ENCODE data around the gene SFXN4. TPM values are rescaled to one million over a fixed set of nuclear protein-coding genes. Genes with fewer than 3 reads are reported as not detected.

Gene SFXN4
- 45.1 to 50.9 TPM (median 49.1 TPM) in 5 replicates for total RNA-seq (2022; extraction: Qiagen RNA extraction; ENCODE audit: low read depth)

GRCh38 chr10:119165171-119166117 lies at the start of gene SFXN4:
Gene SFXN4, minus strand, starts transcription at chr10:119165714. Its CDS starts 67 bp downstream, at chr10:119165647.

GRCh38 chr10:119207366-119207666 lies 41.8 kb upstream of the SFXN4 start, which contains the start of gene GRK5:
Gene GRK5, plus strand, starts transcription at chr10:119207571. Its CDS starts 347 bp downstream, at chr10:119207918.

GRCh38 chr10:119178372-119179119 lies 13.0 kb upstream of the SFXN4 start, which contains the start of gene PRDX3:
Gene PRDX3, minus strand, starts transcription at chr10:119178812. Its CDS starts 22 bp downstream, at chr10:119178790.

GRCh38 chr10:119103903-119104653 lies 61.4 kb downstream of the SFXN4 start, which contains the start of gene DENND10:
Gene DENND10, plus strand, starts transcription at chr10:119104113. Its CDS starts 30 bp downstream, at chr10:119104143.

Other genes with a start within 250 kb of the SFXN4 start
- gene NANOS1, start 136.0 kb downstream of the SFXN4 start, total RNA-seq (2022; extraction: Qiagen RNA extraction; ENCODE audit: low read depth), result 2.1 to 3.1 TPM (median 2.8 TPM) in 5 replicates
- gene EIF3A, start 84.9 kb downstream of the SFXN4 start, total RNA-seq (2022; extraction: Qiagen RNA extraction; ENCODE audit: low read depth), result 127 to 161 TPM (median 153 TPM) in 5 replicates
- gene DENND10, start 61.6 kb downstream of the SFXN4 start, total RNA-seq (2022; extraction: Qiagen RNA extraction; ENCODE audit: low read depth), result 39.5 to 69.0 TPM (median 57.1 TPM) in 5 replicates
- 225 to 335 TPM (median 302 TPM) in 5 replicates for gene PRDX3, start 13.1 kb upstream of the SFXN4 start, total RNA-seq (2022; extraction: Qiagen RNA extraction; ENCODE audit: low read depth)
- gene GRK5, start 41.9 kb upstream of the SFXN4 start, total RNA-seq (2022; extraction: Qiagen RNA extraction; ENCODE audit: low read depth), result 9.2 to 12.3 TPM (median 10.9 TPM) in 5 replicates